ENCODE results near the gene PKD2L2.
"Not testable (repeated sequence)": the region's sequence is repeated elsewhere in the genome, so short reads cannot be mapped to it uniquely, and the experiment has no call there.

PKD2L2 gene

DNA sequence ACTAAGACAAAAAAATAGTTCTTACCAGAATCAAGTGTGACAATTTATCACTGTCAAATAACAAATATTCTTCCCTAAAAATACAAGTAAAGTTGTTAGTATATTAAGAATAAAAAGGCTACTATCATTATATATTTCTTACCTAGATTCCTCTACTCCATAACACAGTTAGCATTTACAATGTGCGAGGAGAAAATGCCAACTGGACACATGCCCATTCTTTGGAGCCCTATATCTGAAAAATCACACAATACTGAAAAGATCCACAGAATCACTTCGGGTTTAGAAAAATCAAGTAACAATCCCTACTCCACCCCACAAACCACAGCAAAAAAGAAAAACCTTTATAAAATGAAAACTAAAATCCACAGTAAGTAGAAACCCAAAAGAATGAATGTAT lies 70.9 kb downstream of the PKD2L2 start:
- no peak for DNase-seq

DNA sequence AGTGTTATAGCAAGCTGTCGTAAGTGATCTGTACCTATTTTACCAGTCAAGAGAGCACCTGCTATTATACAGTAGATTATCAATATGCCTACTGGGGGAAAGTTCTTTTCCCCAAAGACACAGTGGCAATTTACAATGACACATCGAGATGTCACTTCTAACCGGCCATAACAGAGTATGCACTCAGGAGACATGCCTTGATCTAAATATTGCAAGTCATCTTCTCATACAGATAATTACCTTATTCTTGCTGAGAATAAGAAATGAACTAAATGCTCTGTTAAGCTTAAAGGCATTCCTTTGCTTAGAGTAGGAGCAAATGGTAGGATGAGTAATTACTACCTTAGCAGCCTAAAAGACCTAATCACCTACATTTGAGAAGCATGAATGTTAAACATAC lies 71.6 kb downstream of the PKD2L2 start:
- DNase-seq = no peak

DNA sequence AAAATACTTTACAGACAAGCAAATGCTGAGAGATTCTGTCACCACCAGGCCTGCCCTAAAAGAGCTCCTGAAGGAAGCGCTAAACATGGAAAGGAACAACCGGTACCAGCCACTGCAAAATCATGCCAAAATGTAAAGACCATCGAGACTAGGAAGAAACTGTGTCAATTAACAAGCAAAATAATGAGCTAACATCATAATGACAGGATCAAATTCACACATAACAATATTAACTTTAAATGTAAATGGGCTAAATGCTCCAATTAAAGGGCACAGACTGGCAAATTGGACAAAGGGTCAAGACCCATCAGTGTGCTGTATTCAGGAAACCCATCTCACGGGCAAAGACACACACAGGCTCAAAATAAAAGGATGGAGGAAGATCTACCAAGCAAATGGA lies 81.1 kb downstream of the PKD2L2 start:
- not testable (repeated sequence) for DNase-seq

DNA sequence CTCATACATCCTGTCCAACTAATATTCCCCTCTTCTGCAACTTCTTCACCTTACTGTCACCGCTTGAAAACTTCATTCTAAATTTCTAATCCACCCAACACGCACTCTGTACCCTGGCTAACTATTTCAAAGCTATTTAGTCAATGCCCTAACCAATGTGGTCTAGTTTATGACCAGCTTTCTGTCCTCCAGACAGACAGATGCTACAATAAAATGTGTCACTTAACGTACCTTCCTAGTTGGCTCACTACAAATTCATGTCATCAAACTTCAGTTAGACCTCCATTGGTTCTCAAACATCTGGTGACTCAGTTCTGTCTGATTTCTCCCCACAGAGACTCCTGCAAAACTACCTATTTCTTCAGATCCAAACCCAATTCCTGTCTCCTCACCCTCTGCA lies 86.0 kb downstream of the PKD2L2 start:
- no peak for DNase-seq

DNA sequence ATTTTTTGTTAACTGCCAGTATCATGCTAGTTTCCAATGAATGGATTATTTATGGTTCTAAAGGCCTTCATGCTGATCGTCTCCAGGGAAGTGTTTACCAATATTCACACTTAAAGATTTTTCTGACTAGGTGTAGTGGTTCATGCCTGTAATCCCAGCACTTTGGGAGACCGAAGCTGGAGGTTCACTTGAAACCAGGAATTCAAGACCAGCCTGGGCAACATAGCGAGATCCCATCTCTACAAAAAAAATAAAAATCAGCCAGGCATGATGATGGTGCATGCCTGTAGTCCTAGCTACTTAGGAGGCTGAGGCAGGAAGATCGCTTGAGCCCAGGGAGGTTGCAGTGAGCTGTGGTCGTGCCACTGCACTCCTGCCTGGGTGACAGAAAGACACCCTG lies 100.2 kb downstream of the PKD2L2 start:
- no peak for DNase-seq

Measured in NCI-H2107 (cell line).